HG02759 (cell line): ENCODE results near the gene C1QTNF2.

Experiments
- ATAC-seq: cut with Tn5 transposase; IDR thresholded peaks from one replicate; pipeline ENCODE4 v1.9.1; 2021; ENCODE audit warnings: mild to moderate bottlenecking, moderate library complexity; ENCODE audit not compliant: unreplicated experiment

The C1QTNF2 gene

DNA sequence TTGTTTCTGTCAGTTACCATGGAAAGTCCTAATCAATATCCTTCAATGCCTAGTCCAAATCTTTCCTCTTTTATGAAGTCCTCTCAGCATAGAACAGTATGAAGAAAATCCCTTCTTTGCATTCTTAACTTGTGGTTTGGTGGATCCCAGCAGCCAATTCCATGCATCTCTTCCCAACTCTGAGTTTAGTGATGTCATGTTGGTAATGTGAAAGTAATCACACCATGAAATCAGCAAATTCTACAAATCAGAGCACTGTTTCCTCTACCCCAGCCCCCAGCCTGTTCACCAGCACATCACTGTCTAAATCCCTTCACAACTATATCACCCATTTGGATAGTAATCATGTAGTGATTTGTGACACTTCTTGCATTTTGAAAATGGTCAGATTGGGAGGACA, 4.7 kb upstream of the C1QTNF2 start:
- ATAC-seq = no peak

DNA sequence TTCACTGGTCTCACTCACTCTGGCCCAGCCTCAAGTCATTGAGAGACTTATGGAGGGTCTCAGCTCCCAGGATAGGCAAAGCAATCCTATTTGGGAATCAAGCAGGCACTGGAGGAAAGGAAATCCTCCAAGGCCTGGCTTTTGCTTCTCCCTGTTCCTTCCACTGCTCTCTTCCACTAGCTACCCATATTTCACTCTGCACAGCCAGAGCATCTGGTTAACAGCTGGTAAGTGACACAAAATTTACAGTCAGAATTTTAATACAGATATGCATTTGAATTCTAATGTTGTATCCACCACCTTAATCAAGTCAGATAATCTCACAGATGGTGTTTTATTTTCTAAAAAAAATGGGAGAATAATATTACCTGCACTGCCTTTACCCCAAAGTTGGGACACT, 868 bp upstream of the C1QTNF2 start:
- ATAC-seq = no peak

DNA sequence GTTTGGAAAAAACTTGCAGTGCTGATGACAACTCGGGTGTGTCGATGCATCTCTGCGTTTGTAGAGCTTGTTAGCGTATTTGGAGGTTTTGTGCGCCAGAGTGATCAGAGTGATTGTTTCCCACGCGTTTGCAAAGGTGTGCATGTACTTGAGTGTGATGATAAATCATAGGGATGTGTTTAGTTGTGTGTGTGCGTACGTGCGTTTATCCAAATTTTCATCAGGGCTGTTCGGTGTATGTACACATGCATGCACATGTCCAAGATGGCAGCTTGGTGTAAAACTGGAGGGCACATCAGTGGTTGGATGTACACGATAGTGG, 248 bp upstream of the C1QTNF2 start:
- ATAC-seq = no peak

DNA sequence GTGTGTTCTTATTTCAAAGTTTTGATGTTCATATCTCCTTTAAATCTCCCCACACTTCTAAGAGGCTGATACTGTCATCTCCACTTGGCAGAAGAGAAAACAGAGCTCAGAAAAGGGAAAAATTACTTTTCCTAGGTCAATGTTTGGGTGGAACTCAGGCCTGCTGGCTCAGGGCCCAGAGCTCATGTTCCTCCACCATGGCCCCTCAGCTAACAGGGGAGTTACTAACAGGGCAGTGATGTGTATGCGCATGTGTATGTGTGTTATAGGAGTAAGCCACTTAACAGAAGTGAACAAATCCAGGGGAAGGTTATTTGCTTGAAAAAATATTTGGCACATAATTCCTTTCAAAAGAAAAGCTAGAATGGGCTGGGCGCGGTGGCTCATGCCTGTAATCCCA, 2.5 kb downstream of the C1QTNF2 start:
- no peak for ATAC-seq

DNA sequence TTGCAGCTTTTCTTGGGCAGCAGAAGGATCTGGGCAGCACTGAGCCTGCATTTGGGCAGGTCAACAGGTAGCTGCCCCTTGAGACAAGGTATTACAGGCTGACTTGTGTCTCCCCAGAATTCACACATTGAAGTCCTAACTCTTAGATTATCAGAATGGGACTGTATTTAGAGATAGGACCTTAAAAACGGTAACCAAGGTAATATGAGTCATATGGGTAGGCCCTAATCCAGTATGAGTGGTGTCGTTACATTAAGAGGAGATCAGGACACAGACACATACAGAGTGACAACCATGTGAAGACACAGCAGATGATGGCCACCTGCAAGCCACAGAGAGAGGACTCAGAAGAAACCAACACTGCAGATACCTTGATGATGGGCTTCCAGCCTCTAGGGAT, 3.2 kb downstream of the C1QTNF2 start:
- no peak for ATAC-seq

DNA sequence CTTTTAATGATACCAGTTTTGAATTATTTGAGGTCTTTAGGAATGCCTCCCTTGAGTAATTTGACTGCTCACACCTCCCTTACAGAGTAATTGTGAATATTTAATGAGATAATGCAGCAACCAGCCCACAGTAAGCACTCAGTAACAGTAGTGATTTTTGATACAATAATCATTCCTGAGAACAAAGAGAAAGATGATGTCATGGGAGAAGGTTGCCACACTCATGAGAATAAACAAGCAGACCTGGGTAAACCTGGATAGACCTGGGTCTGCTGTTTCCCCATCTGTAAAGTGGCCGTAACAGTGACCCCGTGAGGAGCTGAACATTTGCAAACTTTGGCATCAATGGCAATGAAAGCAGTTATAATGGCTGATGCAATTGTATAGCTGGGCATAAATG, 4.2 kb downstream of the C1QTNF2 start:
- no peak for ATAC-seq

DNA sequence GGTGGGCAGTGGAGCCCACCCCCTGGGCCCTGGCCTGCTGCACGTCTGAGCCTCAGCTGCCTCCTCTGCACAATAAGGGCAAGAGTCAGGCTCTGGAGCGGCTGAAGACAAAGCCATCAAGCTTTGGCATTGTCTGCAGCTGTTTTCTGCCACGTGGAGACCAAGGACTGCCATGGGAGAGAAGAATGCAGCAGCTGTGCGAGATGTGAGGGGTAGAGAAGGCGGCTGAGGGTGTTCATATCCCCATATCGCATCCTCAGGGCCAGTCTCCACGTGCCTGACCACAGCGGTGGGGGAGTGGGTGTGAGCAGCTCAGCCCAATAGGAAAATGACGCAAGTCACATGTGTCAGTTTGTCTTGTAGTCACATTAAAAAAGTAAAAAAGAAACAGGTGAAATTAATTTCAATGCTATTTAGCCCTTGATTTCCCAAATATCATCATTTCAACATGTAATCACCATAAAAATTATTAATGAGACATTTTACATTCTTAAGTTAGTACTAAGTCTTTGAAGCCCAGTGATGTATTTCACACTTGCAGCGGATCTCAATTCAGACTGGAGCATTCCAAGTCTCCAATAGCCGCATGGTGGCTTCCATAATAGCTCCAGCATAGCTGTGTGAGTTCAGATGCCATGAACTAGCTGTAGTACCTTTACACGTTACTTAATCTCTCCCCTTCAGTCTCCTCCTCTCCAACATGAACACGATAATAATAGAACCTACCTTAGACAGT, 6.6 kb downstream of the C1QTNF2 start:
- no peak for ATAC-seq

DNA sequence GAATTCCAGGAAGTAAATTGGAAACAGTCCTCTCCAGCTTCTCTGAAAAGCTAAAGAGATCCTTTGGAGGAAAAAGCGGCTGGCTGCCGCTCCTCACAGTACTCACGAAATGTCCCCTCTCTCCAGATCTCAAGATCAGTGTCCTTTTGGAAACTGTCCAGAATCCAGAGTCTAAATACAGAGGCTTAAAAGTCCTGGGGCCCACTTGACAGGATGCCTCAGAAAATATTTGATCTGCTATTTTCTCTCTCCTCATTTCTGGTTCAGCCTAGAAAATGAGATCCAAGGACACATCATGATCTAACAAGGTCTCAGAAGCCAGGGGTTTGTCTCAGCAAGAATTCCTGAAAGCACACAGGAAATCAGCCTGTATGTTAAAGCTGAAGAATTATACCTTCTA, 7.2 kb downstream of the C1QTNF2 start:
- no peak for ATAC-seq

DNA sequence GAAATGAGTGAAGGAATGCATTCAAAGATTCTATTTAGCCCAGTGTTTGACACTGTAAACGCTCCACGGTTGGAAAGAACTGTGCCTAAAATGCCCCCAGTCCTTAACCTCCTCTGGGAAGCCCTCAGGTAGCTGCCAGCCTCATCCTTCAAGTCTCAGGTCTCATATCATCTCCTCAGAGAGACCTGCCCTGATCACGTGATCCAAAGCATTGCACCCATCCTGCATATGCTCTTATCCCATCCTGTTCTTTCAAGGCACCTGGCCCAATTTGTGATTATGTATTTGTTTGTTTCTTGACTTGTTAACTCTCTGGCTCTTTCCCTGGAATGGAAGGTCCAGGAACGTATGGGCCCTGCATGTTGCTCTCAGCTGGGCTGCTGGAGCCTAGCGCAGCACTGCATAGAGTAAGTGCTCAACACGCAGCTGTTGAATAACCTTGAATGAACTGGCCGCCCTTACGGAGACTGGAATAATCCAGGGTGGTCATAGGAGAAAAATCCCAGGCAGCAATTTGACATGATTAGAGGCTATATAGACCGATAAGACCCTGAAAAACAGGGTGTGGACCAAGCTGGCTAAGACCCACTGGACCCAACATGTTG, 8.7 kb downstream of the C1QTNF2 start:
- ATAC-seq = no peak

DNA sequence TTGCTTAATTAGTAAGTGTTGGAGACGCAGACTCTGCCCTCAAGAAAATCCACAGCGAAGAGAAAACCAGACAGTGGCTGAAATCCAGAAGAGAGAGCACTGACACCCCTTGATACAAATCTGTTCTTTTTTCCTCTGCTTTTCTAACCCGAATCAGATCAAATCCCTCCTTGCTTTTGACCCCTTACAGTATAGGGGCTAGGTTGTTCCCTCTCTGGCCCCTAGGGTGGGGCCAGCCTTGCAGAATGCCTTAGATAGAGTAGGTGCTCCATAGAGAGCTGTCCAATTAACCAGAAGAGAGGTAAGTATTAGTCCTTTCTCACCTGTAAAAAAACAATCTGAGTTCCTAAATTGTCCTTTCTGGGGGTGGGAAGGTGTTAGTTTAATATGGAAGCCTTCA, 10.1 kb downstream of the C1QTNF2 start:
- ATAC-seq = no peak

DNA sequence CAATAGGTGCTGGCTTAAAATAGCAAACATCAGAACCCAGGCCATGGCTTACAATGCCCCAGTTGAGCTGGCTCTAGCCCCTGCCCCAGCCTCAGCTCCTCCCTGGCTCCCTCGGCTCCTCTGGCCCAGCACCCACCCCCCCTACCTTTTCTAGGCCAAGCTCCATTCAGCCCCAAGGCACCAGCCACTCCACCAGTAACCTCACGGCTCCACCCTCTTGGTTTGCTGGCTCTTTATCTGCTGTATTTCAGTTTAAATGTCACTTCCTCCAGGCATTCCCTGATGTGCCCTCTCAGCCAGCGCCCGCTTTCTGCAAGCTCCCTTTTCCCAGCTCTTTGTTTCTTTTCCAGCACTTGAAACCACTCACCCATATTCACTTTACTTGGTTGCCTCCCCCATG, 10.6 kb downstream of the C1QTNF2 start:
- no peak for ATAC-seq

DNA sequence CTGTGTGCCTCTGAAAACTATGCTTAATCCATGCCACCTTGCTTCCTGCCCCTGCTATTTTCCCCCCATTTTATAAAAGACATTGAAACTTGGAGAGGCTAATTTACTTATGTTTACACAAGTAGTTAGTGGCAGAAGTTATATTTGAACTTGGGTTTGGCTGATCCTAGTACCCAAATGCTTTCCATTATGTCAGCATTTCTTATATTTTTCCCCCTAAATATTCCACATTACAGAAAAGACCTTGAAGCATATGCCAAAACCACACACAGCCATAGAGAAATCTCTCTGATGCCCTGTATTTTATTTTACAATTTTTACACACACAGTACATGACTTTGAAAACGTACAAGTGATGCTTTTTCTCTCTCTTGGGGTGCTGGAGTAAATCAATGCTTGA, 11.2 kb downstream of the C1QTNF2 start:
- ATAC-seq = no peak

DNA sequence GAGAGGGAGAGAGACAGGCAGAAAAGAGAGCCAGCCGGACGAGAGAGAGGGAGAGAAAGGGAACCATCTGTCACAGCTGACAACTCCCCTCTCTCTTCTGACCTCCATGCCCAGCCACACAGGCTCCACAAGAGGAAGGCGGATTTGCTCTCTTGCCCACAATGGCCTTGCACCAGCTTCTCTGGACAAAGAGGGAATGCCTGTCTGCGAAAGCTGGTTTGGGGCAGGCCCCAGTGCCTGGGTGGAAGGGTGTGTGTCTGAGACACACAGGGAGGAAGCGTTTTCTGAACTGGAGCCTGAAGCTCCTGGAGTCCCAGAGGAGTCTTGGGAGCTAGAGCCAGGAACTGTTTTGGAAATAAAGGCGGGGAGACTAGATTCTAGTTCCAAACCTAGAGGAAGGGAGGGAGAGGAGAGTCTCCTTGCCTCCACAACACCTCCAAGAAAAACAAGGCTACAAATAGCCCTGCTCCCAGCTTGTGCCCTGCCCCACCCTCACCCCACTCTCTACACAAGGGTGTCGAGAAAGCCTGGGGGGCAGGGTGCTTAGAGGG, 12.5 kb downstream of the C1QTNF2 start:
- ATAC-seq = no peak

DNA sequence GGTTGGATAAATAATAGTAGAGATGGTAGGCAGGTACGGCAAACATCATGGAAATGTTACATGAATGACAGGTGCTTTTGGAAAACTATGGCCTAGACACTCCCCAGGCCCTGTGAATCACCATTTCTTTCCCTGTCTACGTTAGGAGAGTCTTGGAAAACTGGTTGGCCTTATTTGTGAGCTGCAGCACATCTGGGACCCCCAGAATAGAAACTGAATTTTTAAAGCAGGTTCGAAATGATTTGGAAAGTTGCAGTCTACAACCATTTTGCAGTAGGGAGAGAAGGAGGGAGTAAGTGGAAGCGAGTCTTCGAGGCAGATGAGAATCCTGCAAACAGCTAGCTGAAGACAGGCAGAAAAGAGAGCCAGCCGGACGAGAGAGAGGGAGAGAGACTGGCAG, 13.0 kb downstream of the C1QTNF2 start:
- no peak for ATAC-seq

DNA sequence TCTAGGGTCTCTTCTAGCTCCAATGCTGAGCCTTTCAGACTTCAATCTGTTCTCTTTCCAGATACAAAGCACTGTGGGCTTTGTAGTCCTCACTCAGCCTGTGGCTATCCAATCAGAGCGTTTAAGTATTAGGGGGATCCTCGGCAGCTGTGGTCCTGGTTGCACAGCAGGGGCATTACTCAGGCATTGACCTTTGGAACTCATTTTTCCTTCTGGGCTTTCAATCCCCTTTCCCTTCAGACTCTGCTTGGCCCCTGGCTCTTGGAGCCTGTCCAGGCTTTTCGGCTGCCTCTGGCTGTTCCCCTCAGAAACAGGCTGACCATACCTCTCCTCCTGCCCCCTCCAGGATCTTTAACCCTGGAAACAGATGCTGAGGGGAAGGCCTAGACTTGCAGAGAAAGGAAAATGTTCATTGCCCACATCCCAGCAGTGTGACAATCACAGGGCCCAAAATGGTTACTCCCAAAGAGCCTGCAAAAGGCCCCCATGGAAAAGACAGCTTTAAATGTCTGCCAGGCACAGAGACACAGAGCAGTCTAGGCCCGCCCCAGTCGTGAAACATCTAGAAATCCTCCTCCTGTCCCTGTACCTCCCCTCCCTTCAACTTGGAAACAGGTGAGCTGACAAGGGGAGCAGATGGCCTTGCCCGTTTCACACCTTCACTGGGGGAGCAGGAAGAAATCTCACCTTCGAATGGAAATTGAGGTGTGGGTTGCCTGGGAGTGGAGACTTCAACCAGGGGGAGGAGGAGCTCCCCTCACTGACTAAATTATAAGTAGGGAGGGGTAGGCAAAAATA, 13.7 kb downstream of the C1QTNF2 start:
- ATAC-seq = no peak

DNA sequence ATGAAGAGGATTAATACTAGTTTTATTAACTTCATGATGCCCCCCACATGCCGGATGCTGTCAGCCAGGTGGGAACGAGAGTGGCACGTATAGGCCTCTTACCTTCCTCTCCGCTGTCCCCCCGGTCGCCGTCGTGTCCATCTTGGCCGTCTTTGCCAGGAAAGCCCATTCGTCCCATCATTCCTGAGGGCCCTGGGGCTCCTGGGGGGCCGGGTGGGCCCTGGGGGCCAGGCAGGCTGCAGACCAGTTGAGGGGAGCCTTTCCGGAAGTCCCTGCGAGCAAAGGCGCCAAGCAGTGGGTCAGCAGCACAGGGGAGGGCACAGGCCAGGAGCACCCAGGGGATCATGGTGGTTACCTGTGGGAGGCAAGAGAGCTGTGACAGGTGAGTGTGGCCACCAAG, 15.8 kb downstream of the C1QTNF2 start:
- ATAC-seq = no peak

DNA sequence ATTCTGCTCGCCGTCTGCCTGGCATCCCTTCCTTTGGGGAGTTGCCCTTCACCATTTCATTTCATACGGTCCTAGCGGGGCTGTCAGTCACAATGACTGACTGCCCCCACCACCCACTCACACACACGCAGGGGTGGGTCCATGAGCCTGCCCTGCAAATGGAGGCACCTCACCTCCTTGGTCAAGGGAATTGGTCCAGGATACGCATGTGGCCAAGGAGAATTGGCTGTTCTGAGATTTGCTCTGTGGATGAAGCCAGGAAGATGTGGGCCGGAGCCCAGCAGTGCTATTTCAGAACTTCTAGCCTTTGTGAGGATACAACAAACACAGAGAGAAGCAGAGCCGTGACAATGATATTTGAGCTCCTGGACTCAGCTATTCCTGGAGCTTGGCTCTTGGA, 17.0 kb downstream of the C1QTNF2 start:
- no peak for ATAC-seq

DNA sequence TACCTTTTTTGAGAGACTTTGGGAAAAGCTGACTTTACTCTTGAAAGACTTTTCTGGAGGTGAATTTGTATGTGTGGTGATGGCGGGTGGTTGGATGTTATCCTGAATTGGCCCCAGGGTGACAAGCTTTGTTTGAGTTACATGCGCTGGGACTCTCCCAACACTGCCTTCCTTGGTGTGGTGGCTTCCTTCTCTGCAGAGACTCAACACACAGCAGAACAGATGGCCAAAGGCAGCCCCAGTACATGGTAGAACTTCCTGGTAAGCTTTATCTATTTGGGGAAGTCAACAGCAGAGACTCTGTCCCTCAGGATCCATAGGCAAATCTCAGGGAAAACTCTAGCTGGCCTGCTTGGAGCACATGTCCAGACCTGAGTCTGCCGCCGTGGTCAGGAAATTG, 18.1 kb downstream of the C1QTNF2 start:
- no peak for ATAC-seq

DNA sequence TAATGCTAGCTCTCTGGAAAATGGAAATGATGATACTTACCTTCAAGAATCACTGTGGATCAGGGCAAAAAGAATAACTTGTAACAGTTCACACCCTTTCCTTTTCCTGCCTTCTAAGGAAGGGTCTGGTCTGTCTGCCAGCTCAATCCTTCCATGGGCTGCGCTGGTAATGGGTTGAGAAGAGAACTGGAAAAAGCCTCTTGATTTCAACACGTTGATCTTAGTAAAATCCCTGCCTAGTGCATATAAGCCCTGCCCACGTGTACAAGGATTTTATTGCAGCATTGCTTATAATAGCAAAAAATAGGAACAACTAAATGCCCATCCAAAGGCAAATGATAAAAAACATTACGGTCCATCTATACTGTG, 20.5 kb downstream of the C1QTNF2 start:
- no peak for ATAC-seq

DNA sequence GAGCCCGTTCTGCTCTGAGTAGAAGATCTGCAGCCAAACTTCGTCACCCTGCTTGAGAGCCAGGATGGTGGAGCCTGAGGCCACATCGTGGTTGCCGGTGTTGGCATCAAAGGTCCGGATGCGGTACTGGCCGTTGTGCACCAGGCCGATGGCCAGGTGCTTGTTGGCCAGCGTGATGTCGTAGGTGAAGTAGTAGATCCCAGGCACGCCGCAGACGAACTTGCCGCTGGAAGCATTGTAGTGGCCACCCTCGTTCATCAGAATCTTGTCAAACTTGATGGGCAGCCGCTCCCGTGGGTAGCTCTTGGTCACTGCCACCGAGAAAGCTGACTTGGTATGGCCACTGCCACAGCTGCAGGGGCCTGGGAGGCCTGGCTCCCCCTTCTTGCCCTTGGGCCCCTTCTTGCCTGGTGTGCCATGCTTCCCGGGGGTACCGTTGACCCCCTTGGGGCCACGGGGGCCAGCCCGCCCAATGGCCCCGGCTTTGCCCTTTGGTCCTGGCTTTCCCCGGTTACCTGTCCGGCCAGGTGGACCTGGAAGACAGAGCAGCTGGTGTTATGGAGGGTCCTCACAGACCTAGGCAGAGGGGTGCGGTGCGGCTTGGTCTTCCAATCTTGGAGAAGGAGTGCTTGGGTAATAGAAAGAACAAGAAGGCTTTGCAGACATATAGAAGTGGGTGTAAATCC, 21.0 kb downstream of the C1QTNF2 start:
- no peak for ATAC-seq

DNA sequence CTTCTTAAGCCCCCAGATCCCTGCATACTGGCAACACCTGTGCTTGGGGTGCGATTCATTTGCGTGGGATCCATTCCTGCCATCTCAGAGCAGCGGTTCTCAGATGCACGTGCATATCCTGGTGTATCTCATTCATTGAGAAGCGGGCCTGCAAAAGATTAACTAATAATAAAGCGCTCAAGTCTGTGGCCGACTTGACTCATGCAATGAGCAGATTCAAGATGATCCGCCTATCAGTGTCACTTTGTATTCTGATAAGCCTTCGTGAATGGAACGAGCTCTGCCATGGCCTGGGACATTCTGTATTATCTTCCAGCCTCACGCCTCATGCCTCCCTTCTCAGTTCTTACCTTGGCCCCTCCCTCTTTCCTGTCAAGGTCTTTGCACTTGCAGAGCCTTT, 22.3 kb downstream of the C1QTNF2 start:
- ATAC-seq = no peak

DNA sequence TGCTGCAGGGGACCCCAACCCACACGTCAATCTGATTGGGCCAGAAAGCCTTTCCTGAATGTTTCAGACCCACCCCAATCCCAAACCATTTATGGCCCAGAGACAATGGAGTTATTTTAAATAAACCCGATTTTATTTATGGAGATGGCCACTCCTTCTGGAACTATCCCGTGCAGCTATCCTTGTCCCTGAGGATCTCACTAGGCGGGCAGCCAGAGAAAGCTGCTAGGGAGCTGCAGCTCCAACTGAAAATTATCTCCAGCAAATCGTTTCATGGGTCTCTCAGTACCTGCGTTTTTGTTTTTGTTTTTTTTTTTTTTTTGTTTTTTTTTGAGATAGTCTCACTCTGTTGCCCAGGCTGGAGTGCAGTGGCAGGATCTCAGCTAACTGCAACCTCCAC, 23.0 kb downstream of the C1QTNF2 start:
- ATAC-seq = no peak
